OCI-LY7 (cell line): Measurements from ENCODE around the gene NIT2. TPM values are rescaled to one million over a fixed set of nuclear protein-coding genes. Genes with fewer than 3 reads are reported as not detected.

Experiments used
- BruUV-seq: library from RNA; stranded (reverse); fragments of 400-500 nt; replicated peaks from 2 replicates; lab custom pipeline; 2021; lab: Mats Ljungman, UMichigan
- CTCF ChIA-PET: fragments of 300-600 bp; sonication (Branson Sonifier 250); formaldehyde crosslinking; loops from one replicate; lab custom pipeline; 2022; ENCODE audit warnings: antibody characterized with exemption; ENCODE audit not compliant: unreplicated experiment; lab: Charles Lee
- POLR2A ChIA-PET: fragments of 300-600 bp; sonication (Branson Sonifier 250); formaldehyde crosslinking; loops from one replicate; lab custom pipeline; 2022; ENCODE audit warnings: antibody characterized with exemption; lab: Charles Lee
- DNase-seq: peaks from one replicate; pipeline ENCODE4 v3.0.0-alpha.2; 2015; ENCODE audit warnings: low spot score
- H2AFZ ChIP-seq: fragments of 200-600 bp; sonication (generic), shearing (Covaris generic); 2 replicates; pipeline ENCODE4 v1.6.1; 2014; ENCODE audit warnings: mild to moderate bottlenecking, antibody characterized with exemption, low read length, moderate library complexity
- H3K27ac ChIP-seq: fragments of 200-600 bp; sonication (generic); 2 replicates; pipeline ENCODE4 v1.5.1; 2014; ENCODE audit warnings: mixed run types, low read depth, mild to moderate bottlenecking, moderate library complexity, low read length, inconsistent platforms; ENCODE audit not compliant: poor library complexity, severe bottlenecking
- H3K36me3 ChIP-seq: fragments of 200-600 bp; sonication (generic); 2 replicates; pipeline ENCODE4 v1.6.1; 2014; ENCODE audit warnings: mild to moderate bottlenecking, antibody characterized with exemption, low read length, moderate library complexity, mixed read lengths; ENCODE audit not compliant: insufficient read depth
- H3K4me1 ChIP-seq: fragments of 200-600 bp; sonication (generic); 2 replicates; pipeline ENCODE4 v1.5.1; 2014; ENCODE audit warnings: mild to moderate bottlenecking, low read length; ENCODE audit not compliant: insufficient read depth, poor library complexity, severe bottlenecking
- H3K4me2 ChIP-seq: fragments of 200-600 bp; sonication (generic); 2 replicates; pipeline ENCODE4 v1.6.1; 2014; ENCODE audit warnings: mild to moderate bottlenecking, low read length
- H3K4me3 ChIP-seq: fragments of 200-600 bp; sonication (generic); 2 replicates; pipeline ENCODE4 v1.5.1; 2014; ENCODE audit warnings: mild to moderate bottlenecking, low read depth, low read length; ENCODE audit not compliant: poor library complexity, severe bottlenecking
- H3K79me2 ChIP-seq: fragments of 200-600 bp; sonication (generic); 2 replicates; pipeline ENCODE4 v1.6.1; 2016; ENCODE audit warnings: low read depth, mild to moderate bottlenecking, low read length, moderate library complexity, mixed read lengths; ENCODE audit not compliant: insufficient read depth
- H3K9me2 ChIP-seq: fragments of 200-600 bp; sonication (generic); 2 replicates; pipeline ENCODE4 v1.6.1; 2016; ENCODE audit warnings: mild to moderate bottlenecking, low read length, mixed read lengths; ENCODE audit not compliant: insufficient read depth
- H3K9me3 ChIP-seq: fragments of 200-600 bp; sonication (generic); 2 replicates; pipeline ENCODE4 v1.6.1; 2014; ENCODE audit warnings: mild to moderate bottlenecking, mixed run types, low read length, mixed read lengths
- H4K20me1 ChIP-seq: fragments of 200-600 bp; sonication (generic); 2 replicates; pipeline ENCODE4 v1.6.1; 2014; ENCODE audit warnings: mild to moderate bottlenecking, antibody characterized with exemption, low read length, moderate library complexity, mixed read lengths; ENCODE audit not compliant: insufficient read depth
- CTCF ChIP-seq: fragments of 200-600 bp; sonication (generic); conservative IDR thresholded peaks from 2 replicates; pipeline ENCODE4 v1.5.1; 2014; ENCODE audit warnings: mild to moderate bottlenecking, antibody characterized with exemption, low read length, moderate library complexity, mixed read lengths
- EZH2phosphoT487 ChIP-seq: fragments of 200-600 bp; sonication (generic); IDR thresholded peaks from 2 replicates; pipeline ENCODE4 v1.6.1; 2018; ENCODE audit warnings: low read depth, borderline replicate concordance, mild to moderate bottlenecking, mixed run types, antibody characterized with exemption, low read length, moderate library complexity, mixed read lengths
- intact Hi-C: fragments of 100-400 bp; cut with micrococcal nuclease; formaldehyde crosslinking; loops from one replicate; pipeline ENCODE4 v1.10.0; 2022; ENCODE audit not compliant: unreplicated experiment
- total RNA-seq, 2 experiments: library from RNA; depleted of rRNA in 1 of 2; stranded (reverse); fragments of >200 nt in 1 of 2; shearing (Covaris generic) in 1 of 2; gene quantifications; 2 replicates each; pipeline ENCODE4 v1.2.3, GENCODE V29; 2014 to 2022

The NIT2 gene
- total RNA-seq, 2 experiments from 2014 or later: 34.6 to 42.1 TPM

- H2AFZ ChIP-seq: peak within 1 kb of the TSS; percentile 62; the same call in 1 of the 2 replicates
- TF ChIP-seq EZH2phosphoT487 (no peak), CTCF (no peak)
- H4K20me1 ChIP-seq: peaks cover 13% of the 10 kb centered on the region
- H3K79me2 ChIP-seq: peaks cover 89% of the 10 kb centered on the region
- H3K9me3 ChIP-seq: no peaks in the 10 kb centered on the region
- intact Hi-C loops: loop anchor here (1.0 to 10.0 kb wide), 5 partner anchors 10 to 1164 kb away; partner anchors contain the start of genes NIT2, TBC1D23 and TRMT10C
- H3K27ac ChIP-seq: peak within 1 kb of the TSS; percentile 81
- ChIA-PET CTCF (no interaction called here), POLR2A (interaction anchor here (0.6 to 2.7 kb wide), 26 partner anchors 9 to 1313 kb away, joined by 3 to 13 read pairs (median 4); partner anchors contain the start of genes NIT2 and TBC1D23)
- H3K36me3 ChIP-seq: peaks cover 27% of the 10 kb centered on the region
- BruUV-seq: no TSS peak
- H3K9me2 ChIP-seq: no peaks in the 10 kb centered on the region
- H3K4me1 ChIP-seq: peaks cover 27% of the 10 kb centered on the region
- peak; percentile 97 for DNase-seq
- H3K4me3 ChIP-seq: peak within 1 kb of the TSS; percentile 93
- peak within 1 kb of the TSS; percentile 88 for H3K4me2 ChIP-seq
These were observed 66.5 kb downstream of the NIT2 start, which contains the start of the genes LNP1 and TOMM70 for GRCh38 chr3:100400780-100401673. Gene LNP1, plus strand, starts transcription at chr3:100401539. Its CDS starts 28,191 bp downstream, at chr3:100429730. Gene TOMM70, minus strand, starts transcription at chr3:100401089. Its CDS starts 140 bp downstream, at chr3:100400949.

- Histone ChIP-seq H3K36me3 (peaks cover 26% of the 10 kb centered on the region), H3K79me2 (peaks cover 84% of the 10 kb centered on the region), H3K4me1 (peaks cover 23% of the 10 kb centered on the region), H3K4me3 (peak overlapping the region; percentile 93), H3K4me2 (peak overlapping the region; percentile 88), H3K9me2 (no peaks in the 10 kb centered on the region), H3K27ac (peak overlapping the region; percentile 81), H3K9me3 (peaks cover under 1% of the 10 kb centered on the region; the same call in 1 of the 2 replicates), H2AFZ (peak overlapping the region; percentile 62; the same call in 1 of the 2 replicates), H4K20me1 (peaks cover 13% of the 10 kb centered on the region)
- DNase-seq: peak; percentile 58
- POLR2A ChIA-PET: interaction anchor here (0.8 to 2.7 kb wide), 22 partner anchors 8 to 568 kb away, joined by 3 to 13 read pairs (median 5); partner anchors contain the start of genes NIT2 and TBC1D23
- BruUV-seq: TSS peak; percentile 84
- intact Hi-C loops: loop anchor here (1.0 to 10.0 kb wide), 4 partner anchors 67 to 1163 kb away; partner anchors contain the start of genes NIT2, TBC1D23 and TRMT10C
- TF ChIP-seq CTCF: no peak
- no peak for TF ChIP-seq EZH2phosphoT487
- CTCF ChIA-PET: interaction anchor here (0.6 kb wide), 1 partner anchor 1172 kb away, joined by 4 read pairs; the partner anchor contains the start of gene PCNP
These were observed 67.1 kb downstream of the NIT2 start for GRCh38 chr3:100401674-100402041.
